Stomach (tissue), 4 donors: ENCODE data around the gene ZNF613.
"Not testable (repeated sequence)": the region's sequence is repeated elsewhere in the genome, so short reads cannot be mapped to it uniquely, and the experiment has no call there.

Experiments
- CTCF ChIP-seq, 7 experiments: fragments of 450-650 bp in 4 of 7; fragments of 200-600 bp in 3 of 7; sonication (generic) in 3 of 7; IDR thresholded peaks; one replicate each; pipeline ENCODE4 v1.5.1; 2016 to 2019; ENCODE audit warnings: antibody characterized with exemption in 7 of 7, control low read depth in 2 of 7, mild to moderate bottlenecking in 1 of 7
- EP300 ChIP-seq: sonication (generic); formaldehyde crosslinking; IDR thresholded peaks from one replicate; pipeline ENCODE4 v1.6.1; 2017; ENCODE audit warnings: antibody characterized with exemption
- POLR2A ChIP-seq, 4 donors: fragments of 450-650 bp; IDR thresholded peaks; one replicate each; pipeline ENCODE4 v1.6.1; 2016; ENCODE audit warnings: antibody characterized with exemption in 4 of 4, control low read depth in 2 of 4, mild to moderate bottlenecking in 1 of 4, moderate library complexity in 1 of 4
- POLR2AphosphoS5 ChIP-seq, 3 donors: sonication (generic); formaldehyde crosslinking; IDR thresholded peaks; one replicate each; pipeline ENCODE4 v1.6.1; 2016; ENCODE audit warnings: antibody characterized with exemption in 3 of 3

GRCh38 chr19:51960621-51961233, 33.5 kb downstream of the ZNF613 start:
- not testable (repeated sequence) for TF ChIP-seq EP300; POLR2A (IDR thresholded peaks at IDR 0.05); CTCF (IDR thresholded peaks at IDR 0.05); POLR2AphosphoS5 (IDR thresholded peaks at IDR 0.05)
